GM21723 (cell line): Measurements from ENCODE around the gene ICA1.

Experiments used
- ATAC-seq: cut with Tn5 transposase; IDR thresholded peaks from one replicate; pipeline ENCODE4 v1.9.1; 2021; ENCODE audit warnings: mild to moderate bottlenecking, moderate library complexity; ENCODE audit not compliant: unreplicated experiment

The ICA1 gene

GRCh38 chr7:8204339-8205030 is 57.5 kb downstream of the ICA1 start:
- no peak for ATAC-seq

- ATAC-seq = no peak
These were observed 60.0 kb downstream of the ICA1 start for GRCh38 chr7:8201846-8202441.

- no peak for ATAC-seq
These were observed 61.2 kb downstream of the ICA1 start for GRCh38 chr7:8200717-8201116.

GRCh38 chr7:8200316-8200715 is 61.7 kb downstream of the ICA1 start:
- no peak for ATAC-seq

GRCh38 chr7:8197994-8198698 is 63.8 kb downstream of the ICA1 start:
- no peak for ATAC-seq

GRCh38 chr7:8192897-8193296 is 69.1 kb downstream of the ICA1 start:
- ATAC-seq = no peak

- peak; percentile 89 for ATAC-seq
These were observed 71.7 kb downstream of the ICA1 start for GRCh38 chr7:8190119-8190895.

- no peak for ATAC-seq
These were observed 72.3 kb downstream of the ICA1 start for GRCh38 chr7:8189625-8190024.

- no peak for ATAC-seq
These were observed 75.9 kb downstream of the ICA1 start for GRCh38 chr7:8185926-8186683.

GRCh38 chr7:8184221-8184620 is 77.7 kb downstream of the ICA1 start:
- ATAC-seq = no peak

- ATAC-seq = no peak
These were observed 82.5 kb downstream of the ICA1 start for GRCh38 chr7:8179486-8179885.

- no peak for ATAC-seq
These were observed 83.6 kb downstream of the ICA1 start for GRCh38 chr7:8178353-8178752.

- ATAC-seq = peak; percentile 65
These were observed 84.6 kb downstream of the ICA1 start for GRCh38 chr7:8177109-8177933.

- ATAC-seq = peak; percentile 76
These were observed 85.4 kb downstream of the ICA1 start for GRCh38 chr7:8176370-8177081.

GRCh38 chr7:8175929-8176369 is 86.0 kb downstream of the ICA1 start:
- ATAC-seq = no peak

- no peak for ATAC-seq
These were observed 89.3 kb downstream of the ICA1 start for GRCh38 chr7:8172372-8173354.

- no peak for ATAC-seq
These were observed 92.8 kb downstream of the ICA1 start for GRCh38 chr7:8169171-8169570.

- no peak for ATAC-seq
These were observed 93.6 kb downstream of the ICA1 start for GRCh38 chr7:8168336-8168735.
